Measurements from ENCODE around the gene NR6A1.

Gene NR6A1

DNA sequence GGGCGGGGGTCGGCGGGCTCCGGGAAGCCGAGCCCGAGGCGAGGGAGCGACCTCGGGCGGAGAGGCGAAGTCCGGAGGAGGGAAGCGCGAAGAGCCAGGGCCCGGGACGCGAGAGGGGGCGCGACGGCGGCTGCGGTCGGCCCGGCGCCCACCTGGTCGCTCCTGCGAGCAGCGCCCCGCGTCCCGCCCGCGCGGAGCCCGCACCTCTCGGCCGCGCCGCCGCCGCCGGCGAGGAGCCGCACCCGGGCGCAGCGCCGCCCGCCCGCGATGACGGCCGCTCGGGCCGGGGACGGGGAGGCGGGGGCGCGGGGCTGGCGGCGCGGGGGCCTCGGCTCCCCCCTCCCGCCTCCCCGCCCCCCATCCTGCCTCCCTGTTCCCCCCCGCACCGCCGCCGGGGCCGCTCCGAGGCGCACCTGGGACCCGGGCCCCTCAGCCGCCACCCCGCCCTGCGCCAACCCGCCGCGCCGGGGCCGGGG lies 266.5 kb downstream of the NR6A1 start:
- DNase-seq (ENCODE audit: low read depth in 2 of 2) = no peak

DNA sequence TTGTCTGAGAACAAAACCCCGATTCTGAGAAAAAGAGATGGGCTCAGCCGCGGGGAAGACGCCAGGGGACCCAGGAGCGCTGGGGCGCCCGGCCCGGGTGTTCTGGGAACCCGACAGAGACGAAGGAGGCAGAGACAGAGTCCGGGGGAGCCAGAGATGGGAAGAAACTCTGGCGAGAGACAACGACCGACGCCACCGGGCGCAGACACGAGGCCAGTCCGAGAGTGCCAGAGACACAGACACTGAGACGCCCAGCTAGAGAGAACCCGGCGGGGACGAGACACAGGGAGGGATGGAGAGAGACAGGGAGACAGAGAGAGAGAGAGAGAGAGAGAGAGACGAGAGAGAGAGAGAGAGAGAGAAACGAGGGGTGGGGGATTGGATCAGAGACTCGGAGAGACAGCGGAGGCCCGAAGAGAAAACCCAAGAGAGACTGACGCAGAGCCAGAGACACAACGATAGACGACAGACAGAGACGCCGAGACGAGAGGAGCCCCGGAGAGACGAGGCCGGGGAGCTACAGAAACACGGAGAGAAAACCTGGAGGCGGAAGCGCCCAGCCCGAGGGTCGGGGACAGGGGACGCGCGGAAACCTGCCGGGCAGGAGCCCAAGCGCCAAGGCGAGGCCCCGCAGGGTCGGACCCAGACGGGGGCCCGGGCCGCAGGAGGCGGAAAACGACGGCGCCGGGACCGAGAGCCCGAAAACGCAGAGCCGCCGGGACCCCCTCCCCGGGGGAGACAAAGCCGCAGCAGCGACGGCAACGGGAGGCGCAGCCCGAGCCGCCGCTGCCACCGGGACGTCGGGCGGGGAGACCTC lies 267.2 kb downstream of the NR6A1 start:
- DNase-seq (ENCODE audit: low read depth in 2 of 2) = no peak

DNA sequence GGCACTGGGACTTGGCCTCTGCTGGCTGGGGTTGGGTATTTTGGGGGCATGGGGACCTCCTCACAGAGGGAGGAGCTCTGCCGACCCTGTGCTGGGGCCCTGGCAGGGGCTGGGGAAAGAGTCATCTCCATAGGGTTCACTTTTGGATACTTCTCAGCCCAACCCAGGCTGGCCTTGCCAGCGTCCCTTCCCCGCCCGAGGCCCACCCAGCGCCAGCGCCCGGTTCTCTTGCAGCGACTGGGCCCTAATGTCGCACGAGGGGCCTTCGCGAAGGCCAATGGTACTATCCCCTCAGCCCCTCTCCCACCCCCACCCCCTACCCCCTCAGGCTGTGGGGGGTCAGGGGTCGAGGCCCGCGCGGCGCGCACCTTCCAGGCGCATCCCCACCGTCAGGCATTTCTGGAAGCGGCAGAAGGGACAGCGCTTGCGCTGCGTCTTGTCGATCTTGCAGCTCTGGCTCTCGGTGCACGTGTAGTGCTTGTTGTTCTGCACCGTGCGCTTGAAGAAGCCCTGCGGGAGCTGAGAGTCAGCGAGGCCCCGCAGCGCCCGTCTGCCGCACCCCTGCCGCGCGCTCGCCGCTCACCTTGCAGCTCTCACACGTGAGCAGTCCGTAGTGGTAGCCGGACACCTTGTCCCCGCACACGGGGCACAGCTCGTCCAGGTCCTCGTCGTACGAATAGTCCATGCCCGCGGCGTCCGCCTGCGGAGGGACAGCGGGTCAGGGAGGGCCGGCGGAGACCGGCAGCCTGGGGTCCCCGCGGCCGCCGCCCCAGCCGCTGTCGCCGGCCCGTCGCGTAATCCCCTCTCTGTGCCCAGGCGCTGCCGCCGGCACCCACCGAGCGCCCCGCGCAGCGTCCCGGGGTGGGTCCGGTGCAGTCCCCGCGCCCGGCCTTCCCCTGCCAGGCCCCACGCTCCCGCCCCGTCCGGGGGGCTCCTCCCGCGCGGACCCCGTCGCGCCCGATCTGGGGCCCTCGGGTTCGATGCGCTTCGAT lies 268.1 kb downstream of the NR6A1 start:
- DNase-seq (ENCODE audit: low read depth in 2 of 2) = no peak

DNA sequence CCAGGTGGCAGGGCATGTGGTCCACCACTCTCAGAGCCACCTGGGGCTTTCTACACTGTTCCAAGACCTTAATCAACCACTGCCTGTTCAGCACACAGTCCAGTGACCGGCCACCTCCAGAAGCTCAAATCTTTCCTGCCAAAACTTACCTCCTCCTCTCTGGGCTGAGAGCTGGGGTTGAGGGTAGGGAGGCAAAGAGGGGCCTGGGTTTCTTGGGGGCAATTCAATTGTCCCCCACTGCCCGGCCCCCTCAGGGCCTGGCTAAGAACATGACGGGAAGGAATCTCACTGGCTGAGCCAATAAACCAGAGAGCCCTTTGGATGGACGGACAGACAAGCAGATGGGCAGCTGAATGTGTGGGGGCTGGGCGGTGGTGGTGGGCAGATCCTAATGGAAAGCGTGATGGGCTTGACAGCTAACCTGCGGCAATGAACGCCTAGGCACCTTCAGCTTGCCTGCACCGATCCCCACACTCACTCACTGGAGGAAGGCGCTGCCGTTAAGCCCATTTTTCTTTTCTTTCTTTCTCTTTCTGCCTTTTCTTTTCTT lies 269.3 kb downstream of the NR6A1 start:
- no peak for DNase-seq (ENCODE audit: low read depth in 2 of 2)

DNA sequence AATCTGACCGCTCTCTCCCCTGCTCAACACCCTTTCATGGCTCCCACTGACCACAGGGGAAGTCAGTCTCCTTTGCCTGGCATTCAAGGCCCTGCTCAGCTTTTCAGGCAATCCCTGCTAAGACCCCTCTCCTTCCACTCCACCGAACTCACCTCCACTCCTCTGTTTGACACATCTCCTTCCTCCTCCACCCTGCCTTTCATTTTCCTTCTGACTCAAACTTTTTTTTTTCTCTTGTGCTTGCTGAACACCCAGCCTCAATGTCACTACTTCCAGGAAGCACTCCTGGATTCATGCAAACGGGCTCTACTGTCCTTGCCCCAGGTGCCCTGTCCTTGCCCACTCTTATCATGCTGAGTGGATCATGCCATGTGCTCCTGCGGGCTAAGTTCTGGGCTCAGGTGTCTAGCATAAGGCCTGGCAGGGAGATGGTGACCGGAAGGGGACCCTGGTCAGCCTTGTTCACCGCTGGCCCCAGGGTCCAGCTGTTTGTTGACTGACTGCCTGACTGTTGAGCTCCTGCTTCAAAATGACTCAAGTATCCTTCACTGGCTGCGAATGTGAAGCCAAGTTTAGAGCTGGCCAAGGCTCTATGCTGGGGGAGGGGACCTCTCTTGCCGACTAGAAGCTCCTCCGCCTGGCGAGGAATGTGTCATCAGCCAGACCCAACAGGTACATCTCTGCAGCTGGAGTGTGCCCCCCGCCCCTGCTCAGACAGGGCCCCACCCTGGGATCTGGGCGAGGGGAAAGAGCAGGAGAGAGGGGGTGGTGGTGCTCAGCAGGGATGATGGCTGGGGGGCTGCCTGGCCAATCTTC lies 270.1 kb downstream of the NR6A1 start:
- DNase-seq (ENCODE audit: low read depth in 2 of 2) = no peak

DNA sequence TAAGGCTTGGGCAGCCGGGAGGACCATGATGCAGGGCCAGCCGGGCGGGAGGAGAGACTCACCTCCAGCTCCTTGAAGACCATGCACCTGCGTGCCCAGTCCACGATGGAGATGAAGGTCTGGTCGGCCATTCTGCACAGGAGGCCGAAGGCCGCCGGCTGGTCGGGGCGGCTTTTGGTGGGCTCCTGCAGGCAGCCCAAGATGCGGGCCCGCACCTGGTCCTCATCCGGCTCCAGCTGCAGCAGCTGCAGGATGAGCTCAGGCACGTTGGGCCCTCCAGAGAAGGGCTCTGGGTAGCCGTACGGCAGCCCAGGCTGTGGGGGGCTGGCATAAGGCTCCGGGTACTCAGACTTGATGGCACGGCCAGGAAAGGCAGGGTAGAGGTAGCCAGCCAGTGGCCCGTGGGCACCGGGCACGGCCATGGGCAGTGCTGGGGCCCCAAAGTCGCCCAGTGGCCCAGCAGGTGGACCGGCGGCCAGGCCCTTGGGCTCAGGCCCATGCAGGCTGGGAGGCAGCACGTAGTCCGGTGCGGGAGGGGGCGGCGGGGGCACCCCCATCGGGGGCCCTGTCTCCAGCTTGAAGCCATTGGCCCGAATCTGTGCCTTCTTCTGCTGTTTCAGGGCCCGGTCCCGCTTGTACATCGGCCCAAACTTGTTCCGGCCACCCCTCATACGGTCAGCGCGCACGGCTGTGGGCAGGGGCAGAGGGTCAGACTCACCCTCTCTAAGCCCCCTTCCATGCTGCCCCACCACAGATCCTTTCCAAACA lies 270.9 kb downstream of the NR6A1 start:
- DNase-seq (ENCODE audit: low read depth in 2 of 2) = no peak

DNA sequence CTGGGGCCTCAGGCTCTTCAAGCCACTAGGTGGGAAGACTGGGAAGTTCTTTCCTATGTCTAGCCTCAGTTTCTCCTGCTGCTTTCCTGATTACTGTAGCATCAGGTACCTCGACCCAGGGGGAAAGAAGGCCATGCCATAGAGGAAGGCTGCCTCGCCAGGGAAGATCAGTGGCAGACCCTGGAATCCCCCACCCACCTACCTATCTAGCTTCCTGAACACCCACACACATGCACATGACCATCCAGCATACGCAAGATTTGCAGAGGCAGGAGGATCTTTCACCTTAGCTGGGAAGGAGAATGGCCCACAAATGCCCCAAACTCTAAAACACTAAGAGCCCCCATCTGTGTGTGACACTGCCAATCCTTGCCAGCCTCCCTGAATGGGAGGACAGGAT lies 271.9 kb downstream of the NR6A1 start:
- DNase-seq (ENCODE audit: low read depth in 2 of 2) = no peak

DNA sequence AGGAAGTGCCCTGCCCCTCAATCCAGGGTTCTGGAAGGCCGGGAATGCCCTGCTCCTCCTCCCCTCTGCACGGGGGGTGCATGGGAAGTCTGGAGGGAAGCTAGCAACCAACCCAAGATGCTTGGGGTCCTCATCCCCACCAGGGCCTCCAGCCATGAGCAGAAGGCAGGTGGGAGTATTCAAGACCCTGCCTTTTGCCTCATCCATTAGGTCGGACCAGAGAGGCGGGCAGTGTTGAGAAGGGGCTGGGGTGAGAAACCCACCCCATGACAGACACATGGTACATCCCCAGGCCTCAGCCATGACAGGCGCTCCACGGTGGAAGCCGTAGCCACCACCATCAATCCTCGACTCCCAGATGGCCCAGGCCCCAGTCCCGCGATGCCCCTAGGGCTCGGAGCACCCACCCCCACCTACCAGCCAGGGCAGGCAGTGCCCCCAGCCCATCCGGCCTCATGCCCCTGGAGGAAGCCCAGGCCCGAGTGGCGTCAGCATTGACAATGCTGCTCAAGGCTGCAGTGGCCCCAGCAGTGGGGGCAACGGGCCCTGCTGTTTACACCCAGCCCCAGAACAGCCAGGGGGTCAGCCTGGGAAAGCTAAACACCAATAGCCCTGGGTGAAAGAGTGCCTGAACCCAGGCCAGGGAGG lies 272.5 kb downstream of the NR6A1 start:
- no peak for DNase-seq (ENCODE audit: low read depth in 2 of 2)

DNA sequence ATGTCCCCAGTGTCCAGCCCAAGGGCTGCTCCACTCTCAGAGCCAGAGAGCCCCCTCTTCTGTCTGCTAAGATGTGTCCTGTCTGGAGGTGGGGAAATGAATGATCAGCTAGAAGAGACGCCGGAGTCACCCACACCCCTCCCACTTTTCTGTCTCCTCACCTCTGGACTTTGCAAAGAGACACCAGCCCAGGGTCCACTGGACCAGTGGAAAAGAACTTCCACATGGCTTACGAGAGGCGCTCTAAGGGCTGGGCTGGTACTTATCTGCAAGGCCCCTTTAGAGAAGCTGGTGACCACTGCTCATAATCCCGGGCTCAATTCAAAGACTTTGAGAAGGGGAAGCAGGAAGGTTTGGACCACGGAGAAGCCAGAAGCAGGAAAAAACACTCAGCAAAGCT lies 273.1 kb downstream of the NR6A1 start:
- no peak for DNase-seq (ENCODE audit: low read depth in 2 of 2)

DNA sequence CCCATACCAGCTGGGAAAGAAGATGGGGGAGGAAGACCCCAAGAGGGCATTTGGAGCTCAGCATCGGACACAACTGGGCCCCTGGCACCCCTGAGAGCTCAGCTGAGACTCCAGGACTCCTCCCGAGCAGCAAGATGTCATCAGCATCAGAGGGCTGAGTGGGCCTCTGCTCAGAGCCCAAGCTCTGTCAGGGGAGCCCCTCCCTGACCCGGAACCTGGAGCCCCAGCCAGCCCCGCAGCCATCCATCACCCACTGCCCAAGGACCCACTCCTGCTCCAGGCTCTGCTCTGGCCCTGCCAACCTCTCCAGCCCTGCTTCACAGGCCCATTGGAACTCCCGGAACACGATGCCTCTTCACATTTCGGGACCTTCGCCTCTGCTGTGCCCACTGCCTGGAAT lies 273.7 kb downstream of the NR6A1 start:
- no peak for DNase-seq (ENCODE audit: low read depth in 2 of 2)

DNA sequence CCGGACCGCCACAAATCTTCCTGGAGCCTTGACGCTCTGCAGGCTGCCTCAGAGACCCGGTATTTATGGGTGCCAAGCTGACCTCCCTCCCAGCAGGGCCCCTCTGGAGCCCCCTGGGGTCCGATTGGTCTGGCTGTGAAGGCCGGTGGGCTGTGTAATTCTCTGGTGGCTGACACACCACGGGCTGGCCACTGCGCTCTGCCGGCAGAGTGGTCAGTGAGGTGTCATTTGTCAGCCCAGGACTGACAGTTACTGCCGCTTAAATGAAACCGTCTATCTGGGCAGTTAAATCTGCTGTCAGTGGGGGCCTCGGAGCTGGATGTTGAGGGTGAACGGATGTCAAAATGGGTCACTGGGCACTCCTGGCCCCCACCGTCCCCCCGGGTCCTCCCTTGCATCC lies 274.6 kb downstream of the NR6A1 start:
- no peak for DNase-seq (ENCODE audit: low read depth in 2 of 2)

DNA sequence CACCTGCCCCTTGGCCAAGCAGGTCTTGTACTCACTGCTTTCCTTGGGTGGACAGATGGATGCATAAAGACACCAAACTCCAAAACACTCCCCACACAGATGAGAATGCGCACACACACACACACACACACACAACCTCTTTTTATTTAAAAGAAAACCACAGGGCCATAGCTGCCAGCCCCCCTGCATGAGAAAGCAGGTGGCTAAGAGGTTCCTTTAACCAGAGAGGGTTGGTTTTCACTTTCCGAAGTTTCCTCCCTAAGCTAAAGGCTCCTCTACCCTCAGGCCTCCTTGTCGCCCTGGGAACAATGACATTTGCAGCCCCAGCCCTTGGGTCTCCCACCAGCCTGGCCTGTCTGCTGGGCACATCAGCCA lies 275.0 kb downstream of the NR6A1 start:
- no peak for DNase-seq (ENCODE audit: low read depth in 2 of 2)

DNA sequence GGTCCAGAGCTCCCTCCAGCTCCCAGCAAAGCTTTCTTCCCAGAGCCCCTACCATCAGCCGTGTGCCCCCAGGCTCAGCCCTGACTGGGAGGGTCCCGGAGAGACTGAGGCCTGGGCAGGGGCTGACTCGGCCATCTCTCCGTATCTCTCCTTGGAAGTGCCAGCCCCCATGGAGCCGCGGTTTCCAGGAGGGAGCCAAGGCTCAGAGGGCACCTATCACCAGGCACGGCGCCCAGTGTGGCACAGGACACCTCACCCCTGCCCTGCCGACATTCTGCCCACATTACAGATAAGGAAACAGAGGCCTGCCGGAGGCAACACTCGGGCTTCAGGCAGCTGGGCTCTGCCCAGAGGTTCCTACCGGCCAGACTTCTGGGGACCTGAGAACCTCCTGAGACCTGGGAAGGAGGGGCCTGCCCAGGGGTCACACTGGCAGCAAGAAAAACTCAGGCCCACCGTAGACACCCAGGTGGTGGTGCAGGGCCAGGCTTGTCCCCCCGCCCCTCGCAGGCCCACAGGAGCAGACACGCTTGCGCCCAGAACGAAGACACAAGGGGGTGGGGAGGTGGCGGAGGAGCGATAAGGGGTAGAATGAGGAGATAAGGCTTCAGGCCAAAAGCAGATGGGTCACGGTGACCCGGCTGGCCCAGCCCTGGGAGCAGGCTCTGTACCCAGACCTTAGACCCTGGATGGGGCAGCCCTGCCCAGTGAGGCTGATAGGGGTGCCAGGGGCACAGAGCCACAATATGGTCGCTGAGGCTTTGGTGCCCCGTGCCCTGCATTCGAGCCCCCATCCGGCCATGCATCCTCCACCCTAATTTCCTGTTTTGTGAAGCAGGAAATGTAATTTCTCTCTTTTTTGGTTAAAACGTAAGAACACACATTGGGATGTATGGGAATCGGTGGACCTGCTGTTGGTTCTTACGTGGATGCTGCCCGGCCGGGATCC lies 275.7 kb downstream of the NR6A1 start:
- no peak for DNase-seq (ENCODE audit: low read depth in 2 of 2)

DNA sequence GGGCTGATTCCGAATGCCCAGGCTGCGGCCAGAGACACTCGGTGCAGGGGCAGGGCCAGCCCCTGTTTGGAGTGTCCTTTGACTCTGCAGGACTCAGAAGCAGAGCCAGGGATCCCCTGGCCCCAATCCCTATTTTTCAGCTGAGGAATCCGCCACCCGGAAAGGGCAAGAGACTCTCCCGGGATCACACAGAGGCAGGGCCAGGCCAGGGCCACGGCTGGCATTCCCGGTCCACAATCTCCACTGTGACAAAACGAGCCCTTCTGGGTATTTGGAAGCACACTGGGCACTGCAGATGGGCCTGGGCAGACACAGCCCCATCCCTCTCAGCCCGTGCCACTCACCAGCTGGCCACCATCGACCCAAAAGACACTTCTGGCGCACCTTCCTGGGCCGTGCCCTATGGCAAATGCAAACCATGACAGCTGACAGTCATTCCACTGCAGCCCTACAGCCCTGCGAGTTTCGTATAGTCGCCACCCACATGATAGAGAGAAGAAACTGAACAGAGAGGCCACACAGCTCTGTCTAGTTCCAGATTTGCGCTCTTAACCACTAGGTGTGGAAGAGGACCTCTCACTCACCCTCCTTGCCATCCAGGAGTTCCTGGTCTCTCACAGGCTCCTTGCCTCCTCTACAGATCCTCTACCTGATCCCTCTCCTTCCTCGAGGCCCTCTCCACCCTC lies 277.2 kb downstream of the NR6A1 start:
- no peak for DNase-seq (ENCODE audit: low read depth in 2 of 2)

DNA sequence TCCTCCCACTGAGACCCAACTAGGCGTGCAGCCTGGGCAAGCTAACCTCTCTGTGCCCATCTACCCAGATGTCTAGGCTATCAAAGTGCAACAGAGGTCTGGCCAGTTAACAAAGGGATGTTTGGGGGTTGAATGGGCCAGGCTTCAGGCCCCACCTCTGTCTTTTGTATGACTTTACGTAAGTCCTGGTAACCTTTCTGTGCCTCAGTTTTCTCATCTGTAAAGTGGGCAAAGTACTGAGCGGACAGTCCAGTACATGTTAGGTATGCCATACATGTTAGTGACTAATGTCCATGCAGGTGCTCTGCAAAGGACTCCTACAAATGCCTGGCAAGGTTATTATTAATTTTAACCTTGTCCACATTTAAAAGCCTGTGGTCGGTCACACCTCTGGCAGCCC lies 277.9 kb downstream of the NR6A1 start:
- DNase-seq (ENCODE audit: low read depth in 2 of 2) = no peak

DNA sequence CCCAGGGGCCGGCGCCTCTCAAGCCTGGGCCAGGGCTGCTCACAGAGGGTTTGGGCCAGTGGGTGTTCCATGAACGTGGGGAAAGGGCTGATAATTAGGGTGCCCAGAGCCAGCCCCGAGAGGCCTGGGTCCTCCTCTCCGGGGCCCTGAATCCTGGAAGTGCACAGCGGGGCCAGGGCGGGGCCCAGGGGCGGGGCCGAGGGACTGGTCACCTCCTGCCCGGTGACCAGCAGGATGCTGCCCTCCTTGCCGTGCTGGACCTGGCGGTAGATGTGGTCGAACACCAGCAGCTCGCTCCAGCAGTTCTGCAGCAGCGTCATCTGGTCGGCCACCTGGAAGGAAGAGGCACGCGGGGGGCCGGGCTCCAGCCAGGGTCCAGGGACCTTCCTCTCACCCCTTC lies 278.3 kb downstream of the NR6A1 start:
- no peak for DNase-seq (ENCODE audit: low read depth in 2 of 2)

DNA sequence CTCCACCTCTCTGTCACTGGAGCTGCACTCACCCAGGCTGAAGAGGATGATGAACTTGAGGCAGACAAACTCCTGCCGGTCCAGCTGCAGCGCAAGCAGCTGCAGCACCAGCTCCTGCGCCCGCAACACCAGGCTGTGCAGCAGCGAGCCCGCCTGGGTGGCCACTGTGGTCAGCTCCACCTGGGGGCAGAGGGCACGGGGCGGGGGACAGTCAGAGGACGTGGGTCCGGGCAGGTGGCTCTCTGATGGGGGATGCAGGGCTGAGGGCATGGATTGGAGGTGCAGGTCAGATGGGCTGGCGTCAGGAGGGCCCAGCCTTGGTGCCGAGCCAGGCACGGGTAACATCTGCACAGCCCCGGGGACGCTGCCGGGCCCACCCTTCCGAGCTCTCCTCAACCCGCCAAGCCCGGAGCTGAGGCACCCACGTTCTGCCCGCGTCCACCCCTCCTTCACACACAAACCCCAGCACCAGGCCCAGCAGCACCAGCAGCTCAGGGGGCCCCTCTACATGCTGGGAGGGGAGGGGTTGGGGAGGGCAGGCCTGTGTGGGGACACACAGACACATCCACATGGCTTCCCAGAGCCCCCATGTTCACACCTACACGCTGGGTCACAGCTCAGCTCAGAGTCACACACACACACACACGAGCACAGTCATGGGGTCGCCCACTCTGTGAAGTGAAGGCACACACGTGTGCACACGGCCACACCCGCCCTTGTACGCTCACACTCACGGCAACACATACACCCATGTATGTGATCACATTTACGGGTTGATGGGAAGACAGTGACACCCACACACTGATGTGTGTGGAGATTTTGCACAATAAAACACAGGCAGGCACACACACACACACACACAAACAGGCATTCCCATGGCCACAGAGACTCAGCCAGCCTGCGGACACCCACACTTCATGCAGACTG lies 279.8 kb downstream of the NR6A1 start:
- no peak for DNase-seq (ENCODE audit: low read depth in 2 of 2)
